Endometrium (tissue), 2 donors: ENCODE data around the gene SLC40A1.

Experiments
- FAIRE-seq: peaks from 2 replicates; lab custom pipeline; 2012; peaks lifted over from hg19 to GRCh38; lab: Jason Lieb, UNC
- donor health status: control.
- donor health status: control.

Gene SLC40A1

DNA sequence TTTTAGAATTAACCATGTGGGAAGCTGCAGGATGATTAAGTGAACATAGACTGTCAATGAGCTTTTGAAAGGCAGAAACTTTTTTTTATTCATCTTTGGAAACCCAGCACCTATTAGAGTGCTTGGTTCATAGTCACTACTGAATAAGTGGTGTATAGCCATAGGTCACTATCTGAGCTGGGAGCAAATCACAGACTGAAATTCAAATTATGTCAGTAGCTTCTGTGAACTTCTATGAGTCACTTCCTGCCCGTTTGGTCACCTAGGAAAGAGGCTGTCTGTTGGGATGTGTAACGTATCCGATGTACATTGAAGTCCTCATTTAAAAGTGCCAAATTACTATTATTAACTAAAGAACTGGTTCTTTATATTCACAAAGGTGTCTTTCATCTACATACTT, 20.5 kb upstream of the SLC40A1 start:
- FAIRE-seq = no peak

- FAIRE-seq = no peak
Observed at GRCh38 chr2:189599245-189599644, 18.7 kb upstream of the SLC40A1 start.

- no peak for FAIRE-seq
Observed at GRCh38 chr2:189595417-189595816, 14.8 kb upstream of the SLC40A1 start.

- FAIRE-seq = no peak
Observed at GRCh38 chr2:189594305-189594704, 13.7 kb upstream of the SLC40A1 start.

DNA sequence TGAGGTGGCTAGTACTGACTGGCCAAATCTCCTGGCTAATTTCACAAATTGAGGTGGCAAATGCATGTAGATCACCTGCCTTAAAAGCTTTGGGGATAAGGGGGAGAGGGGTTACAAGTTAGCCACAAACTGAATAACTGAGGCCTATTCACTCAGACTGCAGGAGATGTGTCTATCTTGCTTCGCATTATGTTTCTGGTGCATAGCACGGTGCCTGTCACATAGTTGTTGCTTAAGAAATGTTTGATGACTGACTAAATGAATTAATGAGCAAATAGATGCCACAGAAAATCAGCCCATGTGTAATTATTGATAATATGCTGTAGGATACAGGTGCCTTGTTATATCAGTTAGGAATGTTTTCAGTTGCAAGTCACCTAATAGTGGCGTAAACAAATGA, 12.5 kb upstream of the SLC40A1 start:
- no peak for FAIRE-seq

GRCh38 chr2:189592353-189592984, 11.9 kb upstream of the SLC40A1 start:
- FAIRE-seq = no peak

GRCh38 chr2:189587780-189588179, 7.2 kb upstream of the SLC40A1 start:
- no peak for FAIRE-seq

- FAIRE-seq = no peak
Observed at GRCh38 chr2:189585226-189585756, 4.7 kb upstream of the SLC40A1 start.

DNA sequence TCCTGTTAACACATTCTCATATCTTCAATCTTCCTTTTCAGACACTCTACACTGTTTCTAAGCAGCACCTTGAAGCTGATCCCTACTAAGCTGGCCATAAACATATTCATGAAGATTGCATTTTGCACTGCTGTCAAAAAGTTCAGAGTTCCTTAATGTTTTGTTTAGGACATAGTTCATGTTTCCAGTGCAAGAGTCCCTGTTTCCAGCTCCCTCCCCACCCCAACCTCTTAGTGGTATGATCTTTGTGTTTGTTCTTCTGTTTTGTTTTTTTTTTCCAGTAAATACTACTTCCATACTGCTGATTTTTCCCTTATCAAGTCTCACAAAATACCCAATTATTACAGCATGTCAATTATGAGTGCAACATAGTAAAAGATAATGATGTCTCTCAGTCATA, 4.1 kb upstream of the SLC40A1 start:
- FAIRE-seq = no peak

DNA sequence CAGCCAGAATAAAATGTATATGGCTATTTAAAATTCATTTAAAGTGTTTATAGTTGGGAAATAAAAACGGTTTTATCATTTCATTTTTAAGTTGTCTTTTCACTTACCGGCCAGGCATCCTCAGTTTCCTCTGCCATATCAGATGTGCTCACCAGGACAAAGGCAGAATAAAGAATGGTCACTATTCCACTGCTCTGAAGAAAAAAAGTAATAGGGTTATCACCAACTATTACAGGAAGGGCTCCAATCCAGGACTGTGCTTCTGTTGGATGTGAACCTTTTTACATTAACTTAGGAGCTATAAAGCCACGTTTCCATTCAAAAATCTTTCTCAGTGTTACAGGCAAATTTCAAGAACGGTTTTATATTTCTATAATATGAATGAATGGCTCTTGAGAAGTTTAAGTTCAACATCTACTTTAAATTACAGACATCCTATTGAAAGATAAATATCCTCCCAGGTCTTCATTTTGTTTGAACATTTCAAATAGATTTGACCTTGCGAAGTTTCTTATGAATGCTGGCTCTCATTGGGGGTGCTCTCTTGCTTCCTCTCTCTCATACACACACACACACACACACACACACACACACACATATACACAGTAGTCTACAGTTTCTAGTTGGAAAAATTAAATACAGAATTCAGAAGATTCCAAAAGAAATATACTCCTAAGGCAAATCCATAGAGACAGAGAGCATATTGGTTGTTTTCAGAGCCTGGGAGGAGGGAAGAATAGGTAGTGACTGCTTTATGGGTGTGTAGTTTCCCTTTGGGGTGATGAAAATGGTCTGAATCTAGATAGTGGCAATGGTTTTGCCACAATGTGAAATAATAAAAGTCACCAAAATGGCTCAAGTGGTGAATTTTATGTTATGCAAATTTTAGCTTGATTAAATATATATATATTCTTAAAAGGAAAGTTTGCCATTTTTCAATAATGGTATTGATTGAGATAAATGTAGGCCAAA, 2.9 kb upstream of the SLC40A1 start:
- FAIRE-seq = no peak

GRCh38 chr2:189582809-189583192, 2.2 kb upstream of the SLC40A1 start:
- FAIRE-seq = no peak

DNA sequence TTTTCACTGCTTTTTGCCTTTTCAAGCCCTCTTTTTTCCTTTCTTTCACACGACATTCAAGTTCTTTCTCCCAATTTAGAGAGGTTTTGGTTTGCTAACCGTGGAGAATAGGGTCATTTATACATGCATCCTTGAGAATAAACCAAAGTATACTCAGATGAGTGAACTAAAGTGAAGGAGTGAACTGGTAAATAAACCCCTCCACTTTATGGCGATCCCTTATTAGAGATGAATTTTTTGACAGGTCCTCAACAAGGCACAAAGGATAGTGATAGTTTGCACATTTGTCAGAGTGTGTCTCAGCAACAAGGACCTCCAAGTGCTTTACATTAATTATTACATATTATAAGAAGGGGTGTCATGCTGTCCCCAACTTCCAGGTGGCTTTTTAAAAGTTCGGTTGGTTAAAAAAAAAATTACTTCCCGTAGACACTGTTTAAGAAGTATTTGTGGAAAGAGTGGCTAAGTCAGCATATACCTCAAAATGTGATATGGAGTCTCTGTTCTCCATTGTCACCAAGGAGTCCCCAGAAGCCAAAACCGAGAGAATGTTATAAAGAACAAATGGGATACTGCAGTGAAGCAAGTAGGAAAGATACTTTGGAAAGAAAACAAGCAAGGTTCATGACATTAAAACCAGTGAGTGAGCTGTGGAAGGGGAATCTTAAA, 1.7 kb upstream of the SLC40A1 start:
- FAIRE-seq = no peak

- FAIRE-seq = no peak
Observed at GRCh38 chr2:189581354-189582139, 961 bp upstream of the SLC40A1 start.

DNA sequence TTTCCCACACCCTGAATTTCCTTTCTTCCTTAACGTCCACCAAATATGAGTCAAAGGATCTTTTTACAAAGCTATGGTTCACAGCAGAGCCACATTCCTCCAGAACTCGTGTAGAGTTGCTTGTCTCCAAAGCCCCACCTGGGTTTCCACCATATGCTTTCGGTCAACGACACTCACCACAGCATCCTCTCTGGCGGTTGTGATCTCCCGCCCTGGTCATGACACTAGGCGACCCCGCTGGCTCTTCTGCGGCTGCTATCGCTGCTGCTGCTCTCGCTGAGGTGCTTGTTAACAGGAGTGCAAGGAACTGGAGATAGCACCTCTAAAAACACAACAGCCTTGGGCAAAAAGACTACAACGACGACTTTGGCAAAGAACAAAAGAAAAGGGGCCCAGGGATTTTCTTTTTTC, 340 bp downstream of the SLC40A1 start:
- no peak for FAIRE-seq

- peak; percentile 57 for FAIRE-seq
Observed at GRCh38 chr2:189579585-189580186, 900 bp downstream of the SLC40A1 start.

- FAIRE-seq = no peak
Observed at GRCh38 chr2:189578272-189578950, 2.2 kb downstream of the SLC40A1 start.

- FAIRE-seq = no peak
Observed at GRCh38 chr2:189577121-189577520, 3.5 kb downstream of the SLC40A1 start.

GRCh38 chr2:189576396-189576795, 4.2 kb downstream of the SLC40A1 start:
- no peak for FAIRE-seq

DNA sequence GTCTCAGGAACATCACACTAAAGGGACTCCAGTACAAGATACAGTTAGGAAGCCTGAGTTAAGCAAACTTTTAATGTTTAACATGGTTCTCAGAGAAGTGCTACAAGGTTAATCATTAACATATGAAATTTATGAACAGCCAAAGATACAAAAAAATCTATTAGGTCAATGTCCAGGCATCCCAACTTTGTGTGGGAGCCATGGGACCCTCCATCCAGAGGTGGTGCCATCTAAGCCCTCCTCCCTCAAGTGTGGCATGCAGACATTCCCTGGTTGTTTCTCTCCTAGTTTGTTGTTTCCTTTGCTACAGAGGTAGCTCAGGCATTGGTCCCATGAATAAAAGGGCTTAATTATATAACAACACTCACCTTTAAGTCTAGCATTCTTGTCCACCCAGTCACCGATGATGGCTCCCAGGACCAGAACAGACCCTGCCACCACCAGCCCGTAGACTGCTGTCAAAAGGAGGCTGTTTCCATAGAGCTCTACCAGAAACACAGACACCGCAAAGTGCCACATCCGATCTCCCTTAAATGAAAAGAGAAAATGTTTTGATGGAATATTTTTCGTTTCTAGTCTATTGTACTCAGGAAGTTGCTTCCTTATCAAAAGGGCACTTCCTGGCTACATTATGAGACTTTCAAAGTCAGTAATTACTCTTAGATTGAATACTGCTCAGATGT, 5.7 kb downstream of the SLC40A1 start:
- FAIRE-seq = no peak

GRCh38 chr2:189570570-189571031, 10.0 kb downstream of the SLC40A1 start:
- FAIRE-seq = no peak
